ENCODE results near the gene URB1. TPM values are rescaled to one million over a fixed set of nuclear protein-coding genes. Genes with fewer than 3 reads are reported as not detected.

The URB1 gene
- total RNA-seq, 1 experiment from 2014 or later, result 18.1 TPM

DNA sequence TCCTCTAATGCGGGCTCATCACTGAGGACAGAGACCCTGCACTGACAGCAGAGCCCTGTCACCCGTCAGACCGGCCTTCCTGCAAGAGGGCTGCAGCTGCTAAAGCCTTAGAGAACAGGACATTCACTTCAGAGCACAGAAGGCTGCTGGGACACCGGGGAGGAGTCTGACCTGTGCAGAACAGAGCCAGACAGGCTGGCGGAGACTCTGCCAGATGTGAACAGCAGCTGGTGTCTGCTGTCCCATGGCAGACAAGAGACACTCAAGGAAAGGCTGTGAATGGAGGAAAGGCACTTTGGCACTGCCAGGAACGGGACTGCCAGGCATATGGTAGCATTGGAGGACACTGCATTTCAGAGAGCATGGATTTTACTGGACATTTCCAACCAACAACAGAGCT lies 72.8 kb downstream of the URB1 start:
- Histone ChIP-seq H3K36me3 (ENCODE audit: control insufficient read depth, insufficient read depth, low read length) (peaks cover 9% of the 10 kb centered on the region), H3K9me3 (ENCODE audit: control insufficient read depth, insufficient read depth, low read depth, low read length) (no peaks in the 10 kb centered on the region), H3K4me1 (ENCODE audit: control insufficient read depth, insufficient read depth, low read length) (no peaks in the 10 kb centered on the region), H3K4me3 (ENCODE audit: low read depth in 2 of 2, low read length in 2 of 2) (no peak overlapping the region), H3K27ac (ENCODE audit: low read length) (no peak overlapping the region), H3K27me3 (ENCODE audit: control insufficient read depth, insufficient read depth, low read length) (no peaks in the 10 kb centered on the region)
- in situ Hi-C loops (cut with HindIII; ENCODE audit: low pct_unique_long_range_greater_than_20kb, low sequenced_read_pairs) (no loop called here), intact Hi-C loops (cut with micrococcal nuclease; ENCODE audit: unreplicated experiment) (no loop called here)
- DNase-seq (ENCODE audit: low read depth, low spot score) (no peak), ATAC-seq (no peak)
- TF ChIP-seq, protein P1, sequence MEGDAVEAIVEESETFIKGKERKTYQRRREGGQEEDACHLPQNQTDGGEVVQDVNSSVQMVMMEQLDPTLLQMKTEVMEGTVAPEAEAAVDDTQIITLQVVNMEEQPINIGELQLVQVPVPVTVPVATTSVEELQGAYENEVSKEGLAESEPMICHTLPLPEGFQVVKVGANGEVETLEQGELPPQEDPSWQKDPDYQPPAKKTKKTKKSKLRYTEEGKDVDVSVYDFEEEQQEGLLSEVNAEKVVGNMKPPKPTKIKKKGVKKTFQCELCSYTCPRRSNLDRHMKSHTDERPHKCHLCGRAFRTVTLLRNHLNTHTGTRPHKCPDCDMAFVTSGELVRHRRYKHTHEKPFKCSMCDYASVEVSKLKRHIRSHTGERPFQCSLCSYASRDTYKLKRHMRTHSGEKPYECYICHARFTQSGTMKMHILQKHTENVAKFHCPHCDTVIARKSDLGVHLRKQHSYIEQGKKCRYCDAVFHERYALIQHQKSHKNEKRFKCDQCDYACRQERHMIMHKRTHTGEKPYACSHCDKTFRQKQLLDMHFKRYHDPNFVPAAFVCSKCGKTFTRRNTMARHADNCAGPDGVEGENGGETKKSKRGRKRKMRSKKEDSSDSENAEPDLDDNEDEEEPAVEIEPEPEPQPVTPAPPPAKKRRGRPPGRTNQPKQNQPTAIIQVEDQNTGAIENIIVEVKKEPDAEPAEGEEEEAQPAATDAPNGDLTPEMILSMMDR (IDR thresholded peaks at IDR 0.05), result no peak
- TF ChIP-seq SIN3A (IDR thresholded peaks at IDR 0.05; ENCODE audit: borderline replicate concordance, insufficient read depth, low read depth, low read length) (no peak), TCF7L2 (IDR thresholded peaks at IDR 0.05; ENCODE audit: low read depth, low read length) (no peak), POLR2AphosphoS5 (IDR thresholded peaks at IDR 0.05; ENCODE audit: low read depth, low read length) (no peak)
- TF ChIP-seq, protein P2, sequence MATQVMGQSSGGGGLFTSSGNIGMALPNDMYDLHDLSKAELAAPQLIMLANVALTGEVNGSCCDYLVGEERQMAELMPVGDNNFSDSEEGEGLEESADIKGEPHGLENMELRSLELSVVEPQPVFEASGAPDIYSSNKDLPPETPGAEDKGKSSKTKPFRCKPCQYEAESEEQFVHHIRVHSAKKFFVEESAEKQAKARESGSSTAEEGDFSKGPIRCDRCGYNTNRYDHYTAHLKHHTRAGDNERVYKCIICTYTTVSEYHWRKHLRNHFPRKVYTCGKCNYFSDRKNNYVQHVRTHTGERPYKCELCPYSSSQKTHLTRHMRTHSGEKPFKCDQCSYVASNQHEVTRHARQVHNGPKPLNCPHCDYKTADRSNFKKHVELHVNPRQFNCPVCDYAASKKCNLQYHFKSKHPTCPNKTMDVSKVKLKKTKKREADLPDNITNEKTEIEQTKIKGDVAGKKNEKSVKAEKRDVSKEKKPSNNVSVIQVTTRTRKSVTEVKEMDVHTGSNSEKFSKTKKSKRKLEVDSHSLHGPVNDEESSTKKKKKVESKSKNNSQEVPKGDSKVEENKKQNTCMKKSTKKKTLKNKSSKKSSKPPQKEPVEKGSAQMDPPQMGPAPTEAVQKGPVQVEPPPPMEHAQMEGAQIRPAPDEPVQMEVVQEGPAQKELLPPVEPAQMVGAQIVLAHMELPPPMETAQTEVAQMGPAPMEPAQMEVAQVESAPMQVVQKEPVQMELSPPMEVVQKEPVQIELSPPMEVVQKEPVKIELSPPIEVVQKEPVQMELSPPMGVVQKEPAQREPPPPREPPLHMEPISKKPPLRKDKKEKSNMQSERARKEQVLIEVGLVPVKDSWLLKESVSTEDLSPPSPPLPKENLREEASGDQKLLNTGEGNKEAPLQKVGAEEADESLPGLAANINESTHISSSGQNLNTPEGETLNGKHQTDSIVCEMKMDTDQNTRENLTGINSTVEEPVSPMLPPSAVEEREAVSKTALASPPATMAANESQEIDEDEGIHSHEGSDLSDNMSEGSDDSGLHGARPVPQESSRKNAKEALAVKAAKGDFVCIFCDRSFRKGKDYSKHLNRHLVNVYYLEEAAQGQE (IDR thresholded peaks at IDR 0.05; ENCODE audit: insufficient read depth in 1 of 2, low read depth in 2 of 2, low read length in 1 of 2), result no peak
- ChIA-PET POLR2A (no interaction called here), CTCF (no interaction called here)
- no TSS peak for BruUV-seq (replicated peaks)

DNA sequence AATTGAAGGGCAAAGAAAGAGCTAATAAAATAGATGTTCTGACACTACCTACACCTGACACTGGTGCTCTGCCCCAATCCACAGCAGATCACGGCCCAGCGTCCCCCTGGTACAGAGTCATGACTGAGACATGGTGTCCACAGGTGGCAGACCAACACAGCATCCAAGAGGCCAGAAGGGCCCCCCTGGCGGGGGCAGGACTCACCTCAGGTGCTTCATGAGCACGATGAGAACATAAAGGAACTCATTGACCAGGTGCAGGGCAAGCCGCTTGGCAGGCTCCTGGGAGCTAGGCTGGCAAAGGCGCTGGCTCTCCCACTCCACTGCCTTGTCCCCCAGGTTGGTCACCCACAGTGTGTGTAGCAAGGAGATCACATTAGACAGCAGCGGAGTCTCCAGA lies 73.8 kb downstream of the URB1 start:
- no peaks in the 10 kb centered on the region for H3K27me3 ChIP-seq (ENCODE audit: control insufficient read depth, insufficient read depth, low read length)
- in situ Hi-C loops (cut with HindIII; ENCODE audit: low pct_unique_long_range_greater_than_20kb, low sequenced_read_pairs), result no loop called here
- TF ChIP-seq POLR2AphosphoS5 (IDR thresholded peaks at IDR 0.05; ENCODE audit: low read depth, low read length) (no peak), SIN3A (IDR thresholded peaks at IDR 0.05; ENCODE audit: borderline replicate concordance, insufficient read depth, low read depth, low read length) (no peak), TCF7L2 (IDR thresholded peaks at IDR 0.05; ENCODE audit: low read depth, low read length) (no peak)
- TF ChIP-seq, protein P2 (IDR thresholded peaks at IDR 0.05; ENCODE audit: insufficient read depth in 1 of 2, low read depth in 2 of 2, low read length in 1 of 2), result no peak
- TF ChIP-seq, protein P1 (IDR thresholded peaks at IDR 0.05), result no peak
- BruUV-seq (replicated peaks), result no TSS peak
- ChIA-PET CTCF (no interaction called here), POLR2A (no interaction called here)
- DNase-seq (ENCODE audit: low read depth, low spot score) (no peak), ATAC-seq (no peak)
- H3K4me3 ChIP-seq (ENCODE audit: low read depth in 2 of 2, low read length in 2 of 2), result no peak overlapping the region
- peaks cover 6% of the 10 kb centered on the region for H3K36me3 ChIP-seq (ENCODE audit: control insufficient read depth, insufficient read depth, low read length)
- no peak overlapping the region for H3K27ac ChIP-seq (ENCODE audit: low read length)
- no peaks in the 10 kb centered on the region for H3K4me1 ChIP-seq (ENCODE audit: control insufficient read depth, insufficient read depth, low read length)
- intact Hi-C loops (cut with micrococcal nuclease; ENCODE audit: unreplicated experiment), result no loop called here
- no peaks in the 10 kb centered on the region for H3K9me3 ChIP-seq (ENCODE audit: control insufficient read depth, insufficient read depth, low read depth, low read length)
